Prostate gland (tissue), 2 donors: ENCODE measurements around the gene RO60.

Experiments used
- CTCF ChIP-seq, 4 experiments: fragments of 200-600 bp in 2 of 4; fragments of 450-650 bp in 2 of 4; sonication (generic) in 2 of 4; IDR thresholded peaks; 1 replicate in 3 of 4; 2 replicates in 1 of 4; pipeline ENCODE4 v1.5.1; 2016 to 2019; ENCODE audit warnings: antibody characterized with exemption in 4 of 4, mild to moderate bottlenecking in 2 of 4, moderate library complexity in 2 of 4
- POLR2A ChIP-seq: fragments of 450-650 bp; IDR thresholded peaks from one replicate; pipeline ENCODE4 v1.6.1; 2016; ENCODE audit warnings: antibody characterized with exemption, mild to moderate bottlenecking

- TF ChIP-seq POLR2A (no peak), CTCF (IDR thresholded peaks at IDR 0.05) (no peak)
These were observed 45.7 kb upstream of the RO60 start for GRCh38 chr1:193013707-193014106.
